Lung (tissue), 12 donors: ENCODE results near the gene SYN1. TPM values are rescaled to one million over a fixed set of nuclear protein-coding genes. Genes with fewer than 3 reads are reported as not detected.

Experiments
- ATAC-seq: fragments of 200-7000 bp; cut with Tn5 transposase; one replicate; pipeline ENCODE4 v1.9.1; 2020; ENCODE audit warnings: moderate number of reproducible peaks; ENCODE audit not compliant: insufficient read depth, low FRiP score
- DNase-seq, 3 donors: peaks; one replicate each; pipeline ENCODE4 v3.0.0-alpha.2; 2013 to 2017
- H3K27ac ChIP-seq, 2 donors: one replicate each; pipeline ENCODE4 v1.5.1; 2013; ENCODE audit warnings: mild to moderate bottlenecking in 2 of 2, moderate library complexity in 2 of 2, control low read depth in 1 of 2, inconsistent platforms in 1 of 2, low read depth in 1 of 2, low read length in 1 of 2
- H3K27me3 ChIP-seq, 3 donors: one replicate each; pipeline ENCODE4 v1.5.1; 2013; ENCODE audit warnings: low read length in 2 of 3; ENCODE audit not compliant: control insufficient read depth in 3 of 3, insufficient read depth in 3 of 3
- H3K36me3 ChIP-seq, 4 donors: one replicate each; pipeline ENCODE4 v1.5.1; 2013; ENCODE audit warnings: low read length in 4 of 4, mild to moderate bottlenecking in 1 of 4, moderate library complexity in 1 of 4; ENCODE audit not compliant: control insufficient read depth in 4 of 4, insufficient read depth in 4 of 4
- H3K4me1 ChIP-seq, 5 donors: one replicate each; pipeline ENCODE4 v1.5.1; 2013; ENCODE audit warnings: low read length in 5 of 5, mild to moderate bottlenecking in 2 of 5, moderate library complexity in 1 of 5; ENCODE audit not compliant: control insufficient read depth in 5 of 5, insufficient read depth in 5 of 5
- H3K4me3 ChIP-seq: one replicate; pipeline ENCODE4 v1.5.1; 2013; ENCODE audit warnings: mild to moderate bottlenecking, control low read depth, moderate library complexity
- H3K9ac ChIP-seq, 2 donors: one replicate each; pipeline ENCODE4 v1.5.1; 2013; ENCODE audit warnings: low read length in 2 of 2, control low read depth in 1 of 2; ENCODE audit not compliant: insufficient read depth in 1 of 2
- H3K9me3 ChIP-seq, 4 donors: one replicate each; pipeline ENCODE4 v1.5.1; 2013; ENCODE audit warnings: low read length in 3 of 4, mild to moderate bottlenecking in 1 of 4, moderate library complexity in 1 of 4; ENCODE audit not compliant: control insufficient read depth in 4 of 4, insufficient read depth in 3 of 4
- CTCF ChIP-seq: IDR thresholded peaks from 2 replicates; pipeline ENCODE4 v1.5.1; 2012; ENCODE audit warnings: mild to moderate bottlenecking; ENCODE audit errors: control extremely low read depth, extremely low read depth
- WGBS, 2 donors: extraction: QIAGEN DNeasy Blood & Tissue Kit; methylation state at CpG; one replicate each; pipeline ENCODE4 v1.1.7; 2013; 5-methylcytosine and 5-hydroxymethylcytosine counted together
- polyA plus RNA-seq, 2 donors: library from polyadenylated mRNA; stranded (reverse); fragments of 200-250 nt; gene quantifications; one replicate each; pipeline ENCODE4 v1.2.1, GENCODE V29; 2013
- total RNA-seq, 2 donors: library from RNA; depleted of rRNA in 1 of 2; stranded (reverse); fragments of >200 nt in 1 of 2; gene quantifications; one replicate each; pipeline ENCODE4 v1.2.1, GENCODE V29; 2014 to 2021
- donor health status: control.
- donor health status: control.
- donor health status: Bipolar disorder and iron deficiency.
- donor health status: healthy.
- donor health status: DM: yes; HTN: yes; CAD: no.

SYN1 gene
- total and polyA plus RNA-seq, 4 donors = 0.11 to 4.5 (median 1.3) TPM

- DNase-seq = no peak
- 11 to 52% methylated on average over 7 to 14 of the region's 14 CpGs for WGBS, 2 donors
- H3K36me3 ChIP-seq = no peaks in the 10 kb centered on the region
- H3K27me3 ChIP-seq = no peaks in the 10 kb centered on the region
- ATAC-seq = no peak
- H3K4me3 ChIP-seq = no peak within 1 kb of the TSS
- H3K9ac ChIP-seq = no peak within 1 kb of the TSS
- H3K4me1 ChIP-seq = no peaks in the 10 kb centered on the region
- no peaks in the 10 kb centered on the region for H3K9me3 ChIP-seq
- H3K27ac ChIP-seq = no peak within 1 kb of the TSS
- TF ChIP-seq CTCF = no peak
Observed at GRCh38 chrX:47629419-47630200, 10.0 kb upstream of the SYN1 start, which contains the start of gene CFP. Gene CFP, minus strand, starts transcription at chrX:47629930. Its CDS starts 86 bp downstream, at chrX:47629844.

GRCh38 chrX:47628982-47629381 lies 9.3 kb upstream of the SYN1 start:
- H3K27me3 ChIP-seq = no peaks in the 10 kb centered on the region
- no peak overlapping the region for H3K4me3 ChIP-seq
- H3K9me3 ChIP-seq = no peaks in the 10 kb centered on the region
- DNase-seq = no peak
- WGBS, 2 donors = 74 to 100% methylated on average over 1 of the region's 1 CpG
- ATAC-seq = no peak
- no peaks in the 10 kb centered on the region for H3K4me1 ChIP-seq
- TF ChIP-seq CTCF = no peak
- no peaks in the 10 kb centered on the region for H3K36me3 ChIP-seq
- H3K27ac ChIP-seq = no peak overlapping the region
- no peak overlapping the region for H3K9ac ChIP-seq

- no peak for ATAC-seq
- Histone ChIP-seq H3K27ac (no peak overlapping the region), H3K4me1 (no peaks in the 10 kb centered on the region), H3K36me3 (no peaks in the 10 kb centered on the region), H3K27me3 (peaks cover 0 to 3% (median 3%) of the 10 kb centered on the region in 3 donors), H3K9me3 (peaks cover 0 to under 1% (median 0%) of the 10 kb centered on the region in 4 donors), H3K4me3 (no peak overlapping the region), H3K9ac (no peak overlapping the region)
- 88 to 90% methylated on average over 2 of the region's 2 CpGs for WGBS, 2 donors
- no peak for DNase-seq
- no peak for TF ChIP-seq CTCF
Observed at GRCh38 chrX:47625365-47625764, 5.7 kb upstream of the SYN1 start.
